ENCODE data around the gene SYN1.

- TF ChIP-seq EZH2 (IDR thresholded peaks at IDR 0.05; ENCODE audit: insufficient read depth, poor library complexity, severe bottlenecking) (no peak), EZH2phosphoT487 (IDR thresholded peaks at IDR 0.05; ENCODE audit: insufficient read depth, low read depth) (no peak)
Measured at GRCh38 chrX:47578692-47579091, 41.0 kb downstream of the SYN1 start.

All from GM23248 (cell line).